Measurements from ENCODE around the gene FXYD5. TPM values are rescaled to one million over a fixed set of nuclear protein-coding genes. Genes with fewer than 3 reads are reported as not detected.

Gene FXYD5
- total and polyA plus RNA-seq, 9 of the 15 experiments (the other 6 are each of a cell fraction or from before 2014, with no cell fraction given): 104 to 537 (median 174) TPM

- TF ChIP-seq PTTG1 (tag; IDR thresholded peaks at IDR 0.05; ENCODE audit: low read depth): peak; percentile 94
- peak; percentile 97 for TF ChIP-seq SMAD4 (CRISPR knock-in tag; conservative IDR thresholded peaks at IDR 0.05)
- no peak for TF ChIP-seq ZZZ3 (IDR thresholded peaks at IDR 0.05)
- TF ChIP-seq IRF9 (tag; IDR thresholded peaks at IDR 0.05): peak; percentile 87
- peak; percentile 81; the same call in 1 of the 2 replicates for TF ChIP-seq ZNF644 (tag; IDR thresholded peaks at IDR 0.05; ENCODE audit: low read depth)
- TF ChIP-seq BCOR (IDR thresholded peaks at IDR 0.05): peak; percentile 90
- peak; percentile 42; the same call in 1 of the 2 replicates for TF ChIP-seq BCL6 (CRISPR knock-in tag; IDR thresholded peaks at IDR 0.05)
- TF ChIP-seq HCFC1 (IDR thresholded peaks at IDR 0.05; ENCODE audit: low read depth, low read length): no peak
- TF ChIP-seq PBX2 (CRISPR knock-in tag; IDR thresholded peaks at IDR 0.05; ENCODE audit: low read depth): no peak
- peak; percentile 24 for TF ChIP-seq PBX2 (tag; conservative IDR thresholded peaks at IDR 0.05; ENCODE audit: low read depth)
- TF ChIP-seq SNAPC5 (CRISPR knock-in tag; IDR thresholded peaks at IDR 0.05): 0 out of 2 replicates have a peak, but pooled peaks have one; percentile 40
- TF ChIP-seq TCFL5 (CRISPR knock-in tag; conservative IDR thresholded peaks at IDR 0.05): peak; percentile 72; the same call in 1 of the 2 replicates
- peak; percentile 90 for TF ChIP-seq HIVEP1 (CRISPR knock-in tag; IDR thresholded peaks at IDR 0.05)
- peak; percentile 64; the same call in 1 of the 2 replicates for TF ChIP-seq MBD1 (CRISPR knock-in tag; IDR thresholded peaks at IDR 0.05)
- TF ChIP-seq ZBTB9 (CRISPR knock-in tag; IDR thresholded peaks at IDR 0.05): peak; percentile 86; the same call in 1 of the 2 replicates
Observed at GRCh38 chr19:35165200-35166058, 10.9 kb downstream of the FXYD5 start (continued).
